ENCODE measurements around the gene CD300A.
A peak's percentile ranks its signal among the peaks of the same experiment; 100 is the strongest.

CD300A gene

GRCh38 chr17:74528491-74529199 is 62.2 kb downstream of the CD300A start:
- Histone ChIP-seq H3K27ac (replicated peaks) (peak overlapping the region; percentile 31), H3K27me3 (ENCODE audit: insufficient read depth, poor library complexity, severe bottlenecking) (no peaks in the 10 kb centered on the region), H3K4me3 (replicated peaks; ENCODE audit: insufficient read depth, low read length) (no peak overlapping the region)
- peak; percentile 79 for TF ChIP-seq POLR2AphosphoS5 (IDR thresholded peaks at IDR 0.05; ENCODE audit: low read depth)
- TF ChIP-seq REST (IDR thresholded peaks at IDR 0.05; ENCODE audit: insufficient replicate concordance, low read depth): peak; percentile 13
- TF ChIP-seq GABPA (IDR thresholded peaks at IDR 0.05; ENCODE audit: low read depth): 0 out of 2 replicates have a peak, but pooled peaks have one; percentile 29
- peak; percentile 80 for TF ChIP-seq SPI1 (IDR thresholded peaks at IDR 0.05; ENCODE audit: borderline replicate concordance, low read depth)
- TF ChIP-seq CTCF (IDR thresholded peaks at IDR 0.05; ENCODE audit: insufficient read depth, low read length): no peak
- DNase-seq (ENCODE audit: low read depth in 1 of 2, low spot score in 1 of 2): peak; percentile 98 to 99

GRCh38 chr17:74529243-74529642 is 62.8 kb downstream of the CD300A start:
- Histone ChIP-seq H3K27ac (replicated peaks) (peak overlapping the region; percentile 27), H3K27me3 (ENCODE audit: insufficient read depth, poor library complexity, severe bottlenecking) (no peaks in the 10 kb centered on the region), H3K4me3 (replicated peaks; ENCODE audit: insufficient read depth, low read length) (no peak overlapping the region)
- no peak for DNase-seq (ENCODE audit: low read depth in 1 of 2, low spot score in 1 of 2)
- TF ChIP-seq REST (IDR thresholded peaks at IDR 0.05; ENCODE audit: insufficient replicate concordance, low read depth) (no peak), GABPA (IDR thresholded peaks at IDR 0.05; ENCODE audit: low read depth) (no peak), CTCF (IDR thresholded peaks at IDR 0.05; ENCODE audit: insufficient read depth, low read length) (no peak), POLR2AphosphoS5 (IDR thresholded peaks at IDR 0.05; ENCODE audit: low read depth) (no peak), SPI1 (IDR thresholded peaks at IDR 0.05; ENCODE audit: borderline replicate concordance, low read depth) (no peak)

- H3K27me3 ChIP-seq (ENCODE audit: insufficient read depth, poor library complexity, severe bottlenecking): no peaks in the 10 kb centered on the region
- H3K4me3 ChIP-seq (replicated peaks; ENCODE audit: insufficient read depth, low read length): no peak overlapping the region
- TF ChIP-seq POLR2AphosphoS5 (IDR thresholded peaks at IDR 0.05; ENCODE audit: low read depth) (no peak), SPI1 (IDR thresholded peaks at IDR 0.05; ENCODE audit: borderline replicate concordance, low read depth) (no peak), GABPA (IDR thresholded peaks at IDR 0.05; ENCODE audit: low read depth) (no peak), CTCF (IDR thresholded peaks at IDR 0.05; ENCODE audit: insufficient read depth, low read length) (no peak), REST (IDR thresholded peaks at IDR 0.05; ENCODE audit: insufficient replicate concordance, low read depth) (no peak)
- peak overlapping the region; percentile 86 for H3K27ac ChIP-seq (replicated peaks)
- no peak for DNase-seq (ENCODE audit: low read depth in 1 of 2, low spot score in 1 of 2)
Observed at GRCh38 chr17:74530831-74531150, 64.4 kb downstream of the CD300A start.
